GM19043 (cell line): ENCODE measurements around the gene ZDHHC20.

ENCODE experiments used
- ATAC-seq: cut with Tn5 transposase; IDR thresholded peaks from one replicate; pipeline ENCODE4 v1.9.1; 2021; ENCODE audit warnings: low read depth; ENCODE audit not compliant: unreplicated experiment

Gene ZDHHC20

GRCh38 chr13:21328836-21329477 lies 130.1 kb downstream of the ZDHHC20 start:
- peak; percentile 32 for ATAC-seq

- no peak for ATAC-seq
These were observed 130.9 kb downstream of the ZDHHC20 start for GRCh38 chr13:21328201-21328600.

- no peak for ATAC-seq
These were observed 132.7 kb downstream of the ZDHHC20 start for GRCh38 chr13:21326155-21327031.

GRCh38 chr13:21324803-21325202 lies 134.3 kb downstream of the ZDHHC20 start:
- no peak for ATAC-seq

- ATAC-seq = no peak
These were observed 136.1 kb downstream of the ZDHHC20 start for GRCh38 chr13:21322988-21323387.
